ENCODE results near the gene MPP3. TPM values are rescaled to one million over a fixed set of nuclear protein-coding genes. Genes with fewer than 3 reads are reported as not detected.

MPP3 gene
- polyA plus RNA-seq, 3 donors, result 4.9 to 7.0 (median 5.6) TPM

GRCh38 chr17:43788540-43788939, 44.4 kb downstream of the MPP3 start:
- no peak overlapping the region for H3K27ac ChIP-seq (ENCODE audit: low read depth, low read length)
- WGBS, 3 donors, result 82 to 85% (median 83%) methylated on average over 5 of the region's 5 CpGs

- no peak overlapping the region for H3K27ac ChIP-seq (ENCODE audit: low read depth, low read length)
- WGBS, 3 donors, result 62 to 78% (median 71%) methylated on average over 2 of the region's 2 CpGs
Measured at GRCh38 chr17:43787728-43788127, 45.2 kb downstream of the MPP3 start.

- 68 to 79% (median 76%) methylated on average over 5 of the region's 5 CpGs for WGBS, 3 donors
Measured at GRCh38 chr17:43784628-43785101, 48.3 kb downstream of the MPP3 start.

GRCh38 chr17:43784068-43784467, 48.9 kb downstream of the MPP3 start:
- 63 to 67% (median 67%) methylated on average over 2 of the region's 2 CpGs for WGBS, 3 donors
- H3K27ac ChIP-seq (ENCODE audit: low read depth, low read length), result no peak overlapping the region

More at GRCh38 chr17:43784628-43785101, 48.3 kb downstream of the MPP3 start:
- no peak overlapping the region for H3K27ac ChIP-seq (ENCODE audit: low read depth, low read length)

GRCh38 chr17:43782913-43783680, 49.8 kb downstream of the MPP3 start:
- no peak overlapping the region for H3K27ac ChIP-seq (ENCODE audit: low read depth, low read length)
- WGBS, 3 donors, result 82 to 83% (median 83%) methylated on average over 15 of the region's 15 CpGs

GRCh38 chr17:43780135-43780534, 52.8 kb downstream of the MPP3 start, which contains the start of gene CFAP97D1:
Gene CFAP97D1 (plus strand): TSS chr17:43780435. CDS start chr17:43780463, 28 bp downstream.
- H3K27ac ChIP-seq (ENCODE audit: low read depth, low read length), result no peak within 1 kb of the TSS
- 41 to 56% (median 48%) methylated on average over 7 of the region's 7 CpGs for WGBS, 3 donors

GRCh38 chr17:43779145-43780125, 53.5 kb downstream of the MPP3 start:
- H3K27ac ChIP-seq (ENCODE audit: low read depth, low read length), result peak overlapping the region; percentile 94
- WGBS, 3 donors, result 5 to 7% (median 6%) methylated on average over 26 of the region's 26 CpGs

GRCh38 chr17:43778337-43779144, 54.4 kb downstream of the MPP3 start, which contains the start of gene DUSP3:
Gene DUSP3 (minus strand): TSS chr17:43778977. CDS start chr17:43778924, 53 bp downstream.
- peak within 1 kb of the TSS; percentile 94 for H3K27ac ChIP-seq (ENCODE audit: low read depth, low read length)
- WGBS, 3 donors, result 0 to 1% (median 1%) methylated on average over 91 to 100 of the region's 100 CpGs

- WGBS, 3 donors, result 88 to 91% (median 90%) methylated on average over 16 of the region's 16 CpGs
- no peak overlapping the region for H3K27ac ChIP-seq (ENCODE audit: low read depth, low read length)
Measured at GRCh38 chr17:43774304-43775250, 58.4 kb downstream of the MPP3 start.

- 55 to 81% (median 55%) methylated on average over 10 of the region's 10 CpGs for WGBS, 3 donors
- no peak overlapping the region for H3K27ac ChIP-seq (ENCODE audit: low read depth, low read length)
Measured at GRCh38 chr17:43772877-43773648, 59.9 kb downstream of the MPP3 start.

- WGBS, 3 donors, result 88 to 95% (median 94%) methylated on average over 9 of the region's 9 CpGs
- H3K27ac ChIP-seq (ENCODE audit: low read depth, low read length), result no peak overlapping the region
Measured at GRCh38 chr17:43771463-43771862, 61.5 kb downstream of the MPP3 start.

- WGBS, 3 donors, result 86 to 96% (median 90%) methylated on average over 2 of the region's 2 CpGs
- no peak overlapping the region for H3K27ac ChIP-seq (ENCODE audit: low read depth, low read length)
Measured at GRCh38 chr17:43770957-43771356, 62.0 kb downstream of the MPP3 start.

GRCh38 chr17:43769859-43770258, 63.1 kb downstream of the MPP3 start:
- WGBS, 3 donors, result 94 to 97% (median 95%) methylated on average over 11 of the region's 11 CpGs
- H3K27ac ChIP-seq (ENCODE audit: low read depth, low read length), result no peak overlapping the region

- H3K27ac ChIP-seq (ENCODE audit: low read depth, low read length), result no peak overlapping the region
- WGBS, 3 donors, result 78 to 88% (median 81%) methylated on average over 16 of the region's 16 CpGs
Measured at GRCh38 chr17:43769426-43769825, 63.5 kb downstream of the MPP3 start.

- whole genome bisulfite sequencing, 3 donors, result 86 to 95% (median 91%) methylated on average over 7 of the region's 7 CpGs
- no peak overlapping the region for H3K27ac ChIP-seq (ENCODE audit: low read depth, low read length)
Measured at GRCh38 chr17:43768943-43769342, 64.0 kb downstream of the MPP3 start.

GRCh38 chr17:43768382-43768781, 64.6 kb downstream of the MPP3 start:
- no peak overlapping the region for H3K27ac ChIP-seq (ENCODE audit: low read depth, low read length)
- WGBS, 3 donors, result 20 to 64% (median 29%) methylated on average over 9 of the region's 9 CpGs
